ENCODE results near the gene IFI27. TPM values are rescaled to one million over a fixed set of nuclear protein-coding genes. Genes with fewer than 3 reads are reported as not detected.
A peak's percentile ranks its signal among the peaks of the same experiment; 100 is the strongest.

IFI27 gene
- total RNA-seq, 1 donor = 80.7 TPM

DNA sequence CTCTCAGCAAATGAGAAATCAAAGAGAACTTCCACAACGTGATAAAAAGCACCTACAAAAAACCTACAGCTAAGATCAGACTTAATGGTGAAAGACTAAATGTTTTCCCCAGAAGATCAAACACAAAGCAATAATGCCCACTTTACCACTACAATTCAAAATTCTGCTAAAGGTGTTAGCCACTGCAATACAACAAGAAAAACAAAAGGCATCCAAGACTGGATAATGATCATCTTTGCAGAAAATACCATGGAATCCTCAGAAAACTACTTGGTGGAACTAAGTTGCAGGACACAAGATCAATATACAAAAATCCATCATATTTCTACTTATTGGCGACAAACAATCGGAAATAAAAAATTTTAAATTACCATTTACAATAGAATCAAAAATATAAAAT lies 36.0 kb upstream of the IFI27 start:
- H3K27me3 ChIP-seq (ENCODE audit: insufficient read depth, low read length) = no peaks in the 10 kb centered on the region

DNA sequence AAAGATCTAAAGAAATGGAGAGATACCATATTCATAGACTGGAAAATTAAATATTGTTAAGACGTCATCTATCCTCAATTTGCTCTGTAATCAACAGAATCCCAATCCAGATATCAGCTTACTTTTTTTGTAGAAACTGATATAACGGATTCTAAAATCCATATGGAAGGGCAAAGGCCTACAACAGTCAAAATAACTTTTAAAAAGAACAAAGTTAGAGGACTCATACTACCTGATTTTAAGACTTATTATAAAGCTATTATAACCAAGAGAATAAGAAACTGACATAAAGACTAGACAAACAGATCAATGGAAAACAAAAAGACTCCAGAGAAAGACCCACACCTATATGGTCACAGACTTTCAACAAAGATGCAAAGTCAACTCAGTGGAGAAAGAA lies 35.5 kb upstream of the IFI27 start:
- H4K20me1 ChIP-seq (ENCODE audit: insufficient read depth, low read length) = peaks cover 38% of the 10 kb centered on the region
- no peaks in the 10 kb centered on the region for H3K9me3 ChIP-seq (ENCODE audit: low read depth, low read length)
- H2AFZ ChIP-seq (ENCODE audit: low read length) = no peak overlapping the region
- no peaks in the 10 kb centered on the region for H3K27me3 ChIP-seq (ENCODE audit: insufficient read depth, low read length)
- peaks cover 27% of the 10 kb centered on the region for H3K4me1 ChIP-seq (ENCODE audit: insufficient read depth, low read length)
- no peak for DNase-seq (ENCODE audit: insufficient read length, low spot score, missing footprints)
- peaks cover 25% of the 10 kb centered on the region for H3K36me3 ChIP-seq (ENCODE audit: insufficient read depth, low read length)
- peaks cover 97% of the 10 kb centered on the region for H3K79me2 ChIP-seq (ENCODE audit: insufficient read depth, low read length)
- H3K27ac ChIP-seq (ENCODE audit: low read depth, low read length) = no peak overlapping the region
- H3K4me3 ChIP-seq (ENCODE audit: insufficient read depth, low read length) = no peak overlapping the region
- H3K4me2 ChIP-seq (ENCODE audit: insufficient read depth, low read length) = no peak overlapping the region
- no peak for TF ChIP-seq CTCF (IDR thresholded peaks at IDR 0.05; ENCODE audit: extremely low read depth, low read depth, low read length)

More for the DNA sequence above, 36.0 kb upstream of the IFI27 start:
- Histone ChIP-seq H3K36me3 (ENCODE audit: insufficient read depth, low read length) (peaks cover 25% of the 10 kb centered on the region), H3K79me2 (ENCODE audit: insufficient read depth, low read length) (peaks cover 97% of the 10 kb centered on the region), H3K4me1 (ENCODE audit: insufficient read depth, low read length) (peaks cover 23% of the 10 kb centered on the region), H3K9me3 (ENCODE audit: low read depth, low read length) (no peaks in the 10 kb centered on the region), H2AFZ (ENCODE audit: low read length) (no peak overlapping the region), H3K27ac (ENCODE audit: low read depth, low read length) (no peak overlapping the region), H3K4me2 (ENCODE audit: insufficient read depth, low read length) (no peak overlapping the region), H3K4me3 (ENCODE audit: insufficient read depth, low read length) (no peak overlapping the region), H4K20me1 (ENCODE audit: insufficient read depth, low read length) (peaks cover 41% of the 10 kb centered on the region)
- no peak for DNase-seq (ENCODE audit: insufficient read length, low spot score, missing footprints)
- no peak for TF ChIP-seq CTCF (IDR thresholded peaks at IDR 0.05; ENCODE audit: extremely low read depth, low read depth, low read length)

DNA sequence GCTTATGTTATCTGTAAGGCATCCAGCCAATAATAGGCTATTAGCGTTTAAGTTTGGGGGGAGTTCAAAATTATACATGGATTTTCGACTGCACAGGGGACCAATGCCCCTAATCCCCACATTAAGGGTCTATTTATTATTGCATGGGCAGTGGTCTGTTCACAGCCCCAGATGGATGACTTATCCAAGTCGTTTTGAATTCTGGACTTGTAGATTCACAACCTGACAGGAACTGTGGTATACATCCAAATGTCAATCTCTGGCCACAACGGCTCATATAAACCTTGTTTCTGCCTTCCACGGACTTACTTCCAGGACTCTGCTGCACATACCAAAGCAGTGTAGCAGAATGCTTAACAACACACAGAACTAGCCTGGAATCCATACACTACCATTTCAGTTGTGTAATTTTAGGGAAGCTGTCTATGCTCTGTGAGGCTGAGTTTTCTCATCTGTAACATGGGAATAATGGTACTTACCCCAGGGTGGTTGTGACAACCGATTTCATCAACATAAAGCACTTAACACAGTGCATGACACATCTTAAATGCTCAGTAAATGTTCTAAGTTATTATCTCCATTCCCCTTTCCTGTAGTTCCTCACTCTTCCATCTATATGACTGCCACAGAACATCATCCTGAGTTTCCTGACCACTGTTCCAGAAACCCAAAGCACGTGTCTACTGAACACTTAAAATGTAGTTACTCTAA lies 33.3 kb upstream of the IFI27 start:
- Histone ChIP-seq H3K4me3 (ENCODE audit: insufficient read depth, low read length) (peak overlapping the region; percentile 18), H3K4me2 (ENCODE audit: insufficient read depth, low read length) (peak overlapping the region; percentile 98), H4K20me1 (ENCODE audit: insufficient read depth, low read length) (peaks cover 33% of the 10 kb centered on the region), H3K9me3 (ENCODE audit: low read depth, low read length) (no peaks in the 10 kb centered on the region), H3K27ac (ENCODE audit: low read depth, low read length) (no peak overlapping the region), H3K79me2 (ENCODE audit: insufficient read depth, low read length) (peaks cover 96% of the 10 kb centered on the region), H3K27me3 (ENCODE audit: insufficient read depth, low read length) (no peaks in the 10 kb centered on the region), H3K36me3 (ENCODE audit: insufficient read depth, low read length) (peaks cover 25% of the 10 kb centered on the region), H3K4me1 (ENCODE audit: insufficient read depth, low read length) (peaks cover 35% of the 10 kb centered on the region), H2AFZ (ENCODE audit: low read length) (no peak overlapping the region)
- no peak for DNase-seq (ENCODE audit: insufficient read length, low spot score, missing footprints)
- no peak for TF ChIP-seq CTCF (IDR thresholded peaks at IDR 0.05; ENCODE audit: extremely low read depth, low read depth, low read length)

- no peak for DNase-seq (ENCODE audit: insufficient read length, low spot score, missing footprints)
- Histone ChIP-seq H3K4me3 (ENCODE audit: insufficient read depth, low read length) (peak overlapping the region; percentile 34), H3K9me3 (ENCODE audit: low read depth, low read length) (no peaks in the 10 kb centered on the region), H3K4me1 (ENCODE audit: insufficient read depth, low read length) (peaks cover 35% of the 10 kb centered on the region), H2AFZ (ENCODE audit: low read length) (no peak overlapping the region), H4K20me1 (ENCODE audit: insufficient read depth, low read length) (peaks cover 33% of the 10 kb centered on the region), H3K4me2 (ENCODE audit: insufficient read depth, low read length) (peak overlapping the region; percentile 98), H3K36me3 (ENCODE audit: insufficient read depth, low read length) (peaks cover 25% of the 10 kb centered on the region), H3K27me3 (ENCODE audit: insufficient read depth, low read length) (no peaks in the 10 kb centered on the region), H3K27ac (ENCODE audit: low read depth, low read length) (no peak overlapping the region), H3K79me2 (ENCODE audit: insufficient read depth, low read length) (peaks cover 97% of the 10 kb centered on the region)
- TF ChIP-seq CTCF (IDR thresholded peaks at IDR 0.05; ENCODE audit: extremely low read depth, low read depth, low read length) = no peak
Measured at GRCh38 chr14:94077823-94078222, 32.7 kb upstream of the IFI27 start.
